Tibial nerve (tissue), 3 donors: ENCODE data around the gene FRY.

Experiments
- POLR2A ChIP-seq, 2 donors: fragments of 450-650 bp; IDR thresholded peaks; one replicate each; pipeline ENCODE4 v1.6.1; 2017; ENCODE audit warnings: antibody characterized with exemption in 2 of 2, mild to moderate bottlenecking in 2 of 2, moderate library complexity in 2 of 2
- TF ChIP-seq, protein P1 (sequence below), 5 experiments: fragments of 200-600 bp in 3 of 5; fragments of 450-650 bp in 2 of 5; sonication (generic) in 3 of 5; IDR thresholded peaks; one replicate each; pipeline ENCODE4 v1.5.1; 2016 to 2019; ENCODE audit warnings: antibody characterized with exemption in 5 of 5, mild to moderate bottlenecking in 3 of 5, moderate library complexity in 2 of 5

GRCh38 chr13:32257649-32258048 is 226.1 kb downstream of the FRY start:
- TF ChIP-seq, protein P1, sequence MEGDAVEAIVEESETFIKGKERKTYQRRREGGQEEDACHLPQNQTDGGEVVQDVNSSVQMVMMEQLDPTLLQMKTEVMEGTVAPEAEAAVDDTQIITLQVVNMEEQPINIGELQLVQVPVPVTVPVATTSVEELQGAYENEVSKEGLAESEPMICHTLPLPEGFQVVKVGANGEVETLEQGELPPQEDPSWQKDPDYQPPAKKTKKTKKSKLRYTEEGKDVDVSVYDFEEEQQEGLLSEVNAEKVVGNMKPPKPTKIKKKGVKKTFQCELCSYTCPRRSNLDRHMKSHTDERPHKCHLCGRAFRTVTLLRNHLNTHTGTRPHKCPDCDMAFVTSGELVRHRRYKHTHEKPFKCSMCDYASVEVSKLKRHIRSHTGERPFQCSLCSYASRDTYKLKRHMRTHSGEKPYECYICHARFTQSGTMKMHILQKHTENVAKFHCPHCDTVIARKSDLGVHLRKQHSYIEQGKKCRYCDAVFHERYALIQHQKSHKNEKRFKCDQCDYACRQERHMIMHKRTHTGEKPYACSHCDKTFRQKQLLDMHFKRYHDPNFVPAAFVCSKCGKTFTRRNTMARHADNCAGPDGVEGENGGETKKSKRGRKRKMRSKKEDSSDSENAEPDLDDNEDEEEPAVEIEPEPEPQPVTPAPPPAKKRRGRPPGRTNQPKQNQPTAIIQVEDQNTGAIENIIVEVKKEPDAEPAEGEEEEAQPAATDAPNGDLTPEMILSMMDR (IDR thresholded peaks at IDR 0.05): no peak
- TF ChIP-seq POLR2A (IDR thresholded peaks at IDR 0.05): no peak
